Measurements from ENCODE around the gene HIBADH. TPM values are rescaled to one million over a fixed set of nuclear protein-coding genes. Genes with fewer than 3 reads are reported as not detected.

The HIBADH gene
- total RNA-seq, 1 experiment from 2014 or later = 23.2 TPM

DNA sequence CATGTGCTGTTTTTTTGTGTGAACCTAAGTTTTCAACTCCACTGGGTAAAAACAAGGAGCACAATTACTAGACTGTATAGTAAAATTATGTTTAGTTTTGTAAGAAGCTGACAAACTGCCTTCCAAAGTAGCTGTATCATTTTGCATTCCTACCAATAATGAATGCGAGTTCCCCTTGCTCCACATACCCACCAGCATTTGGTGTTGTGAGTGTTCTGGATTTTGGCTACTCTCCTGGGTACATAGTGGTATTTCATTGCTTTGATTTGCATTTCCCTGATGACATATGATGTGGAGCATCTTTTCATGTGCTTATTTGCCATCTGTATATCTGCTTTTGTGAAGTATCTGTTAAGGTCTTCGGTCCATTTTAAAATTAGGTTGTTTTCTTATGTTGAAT, 178.2 kb downstream of the HIBADH start:
- Histone ChIP-seq H3K23me2 (ENCODE audit: insufficient read length, low read depth, low read length, poor library complexity, severe bottlenecking) (no peaks in the 10 kb centered on the region), H2AFZ (ENCODE audit: low read length) (no peak overlapping the region), H3K18ac (ENCODE audit: insufficient read length, low read depth, low read length) (no peak overlapping the region), H4K8ac (replicated peaks; ENCODE audit: insufficient read length, low read depth, low read length) (no peak overlapping the region), H3K9ac (ENCODE audit: extremely low read depth, insufficient read length, low read length) (no peak overlapping the region), H3K27ac (ENCODE audit: insufficient read length, low read depth, low read length) (no peak overlapping the region), H4K91ac (ENCODE audit: insufficient read length, low read depth, low read length) (no peak overlapping the region), H3T11ph (ENCODE audit: low read length) (no peak overlapping the region), H3K4me1 (ENCODE audit: insufficient read depth, low read length) (no peaks in the 10 kb centered on the region), H3K79me2 (ENCODE audit: insufficient read depth, low read length) (no peaks in the 10 kb centered on the region), H3K23ac (ENCODE audit: insufficient read length, low read depth, low read length) (no peak overlapping the region), H3K14ac (ENCODE audit: insufficient read depth, low read length) (no peak overlapping the region), H3K27me3 (ENCODE audit: insufficient read depth, low read length) (peaks cover 2% of the 10 kb centered on the region; the same call in 1 of the 2 replicates), H3K4me2 (ENCODE audit: insufficient read depth, insufficient read length, low read length) (no peak overlapping the region), H3K4ac (ENCODE audit: low read depth, low read length) (no peak overlapping the region), H2BK20ac (ENCODE audit: low read depth, low read length, poor library complexity, severe bottlenecking) (no peak overlapping the region), H3K9me3 (ENCODE audit: control insufficient read depth, low read depth, low read length) (no peaks in the 10 kb centered on the region), H2AK5ac (ENCODE audit: insufficient read length, low read length) (no peak overlapping the region), H4K5ac (ENCODE audit: insufficient read length, low read depth, low read length) (no peak overlapping the region), H3K79me1 (ENCODE audit: insufficient read depth, low read depth, low read length, poor library complexity, severe bottlenecking) (no peaks in the 10 kb centered on the region), H3K56ac (ENCODE audit: insufficient read length, low read depth, low read length) (no peak overlapping the region), H2BK12ac (ENCODE audit: insufficient read length, low read depth, low read length) (no peak overlapping the region), H2BK120ac (ENCODE audit: low read depth, low read length, poor library complexity, severe bottlenecking) (no peak overlapping the region), H2BK5ac (ENCODE audit: insufficient read length, low read length) (no peak overlapping the region), H2BK15ac (ENCODE audit: low read depth, low read length) (no peak overlapping the region), H4K20me1 (ENCODE audit: control insufficient read depth, insufficient read depth, insufficient read length) (no peaks in the 10 kb centered on the region)
- peaks cover 25% of the 10 kb centered on the region for H3K27me3 Mint-ChIP-seq (ENCODE audit: low read depth)
- H3K27ac Mint-ChIP-seq = no peak overlapping the region
- H3K4me1 Mint-ChIP-seq = no peaks in the 10 kb centered on the region
- no peak for DNase-seq
- no peaks in the 10 kb centered on the region for H3K36me3 Mint-ChIP-seq (ENCODE audit: insufficient read depth in 1 of 3, low read depth in 3 of 3)
- TF ChIP-seq, protein P1, sequence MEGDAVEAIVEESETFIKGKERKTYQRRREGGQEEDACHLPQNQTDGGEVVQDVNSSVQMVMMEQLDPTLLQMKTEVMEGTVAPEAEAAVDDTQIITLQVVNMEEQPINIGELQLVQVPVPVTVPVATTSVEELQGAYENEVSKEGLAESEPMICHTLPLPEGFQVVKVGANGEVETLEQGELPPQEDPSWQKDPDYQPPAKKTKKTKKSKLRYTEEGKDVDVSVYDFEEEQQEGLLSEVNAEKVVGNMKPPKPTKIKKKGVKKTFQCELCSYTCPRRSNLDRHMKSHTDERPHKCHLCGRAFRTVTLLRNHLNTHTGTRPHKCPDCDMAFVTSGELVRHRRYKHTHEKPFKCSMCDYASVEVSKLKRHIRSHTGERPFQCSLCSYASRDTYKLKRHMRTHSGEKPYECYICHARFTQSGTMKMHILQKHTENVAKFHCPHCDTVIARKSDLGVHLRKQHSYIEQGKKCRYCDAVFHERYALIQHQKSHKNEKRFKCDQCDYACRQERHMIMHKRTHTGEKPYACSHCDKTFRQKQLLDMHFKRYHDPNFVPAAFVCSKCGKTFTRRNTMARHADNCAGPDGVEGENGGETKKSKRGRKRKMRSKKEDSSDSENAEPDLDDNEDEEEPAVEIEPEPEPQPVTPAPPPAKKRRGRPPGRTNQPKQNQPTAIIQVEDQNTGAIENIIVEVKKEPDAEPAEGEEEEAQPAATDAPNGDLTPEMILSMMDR (conservative IDR thresholded peaks at IDR 0.05) = no peak
- no peak overlapping the region for H3K4me3 Mint-ChIP-seq
- no CpG with 5 or more reads among the region's 2 CpGs for WGBS (ENCODE audit: extremely low coverage, insufficient read length, low lambda C conversion rate)
- H3K9me3 Mint-ChIP-seq = no peaks in the 10 kb centered on the region

Data from H9 (cell line).